DND-41 (cell line): ENCODE measurements around the gene CATSPER3.

Experiments used
- ATAC-seq: fragments of 200-7000 bp; cut with Tn5 transposase; 3 replicates; pipeline ENCODE4 v1.9.1; 2021; ENCODE audit warnings: low read depth; ENCODE audit not compliant: insufficient read depth
- DNase-seq: peaks from one replicate; pipeline ENCODE4 v3.0.0-alpha.2; 2020
- H2AFZ ChIP-seq: 2 replicates; pipeline ENCODE4 v1.6.0; 2012; ENCODE audit warnings: low read depth, low read length
- H3K27ac ChIP-seq: 2 replicates; pipeline ENCODE4 v1.5.1; 2012; ENCODE audit warnings: low read length, inconsistent platforms
- H3K27me3 ChIP-seq: fragments of 200-600 bp; sonication (generic); 2 replicates; pipeline ENCODE4 v1.6.0; 2012; ENCODE audit warnings: low read length, mild to moderate bottlenecking, inconsistent platforms; ENCODE audit not compliant: insufficient read depth, poor library complexity
- H3K36me3 ChIP-seq: 2 replicates; pipeline ENCODE4 v1.5.1; 2012; ENCODE audit warnings: low read length, inconsistent platforms; ENCODE audit not compliant: insufficient read depth
- H3K4me1 ChIP-seq: 2 replicates; pipeline ENCODE4 v1.5.1; 2012; ENCODE audit warnings: mild to moderate bottlenecking, low read length; ENCODE audit not compliant: insufficient read depth
- H3K4me2 ChIP-seq: 2 replicates; pipeline ENCODE4 v1.6.0; 2012; ENCODE audit warnings: mild to moderate bottlenecking, moderate library complexity, low read length, inconsistent platforms; ENCODE audit not compliant: insufficient read depth
- H3K4me3 ChIP-seq, 2 experiments: fragments of 200-600 bp in 1 of 2; shearing (Covaris generic) in 1 of 2; 2 replicates each; pipeline ENCODE4 v1.5.1; 2012 to 2016; ENCODE audit warnings: inconsistent platforms in 2 of 2, low read length in 2 of 2, mild to moderate bottlenecking in 2 of 2, low read depth in 1 of 2, moderate library complexity in 1 of 2
- H3K79me2 ChIP-seq: 2 replicates; pipeline ENCODE4 v1.6.0; 2012; ENCODE audit warnings: low read length, inconsistent platforms; ENCODE audit not compliant: insufficient read depth
- H3K9ac ChIP-seq: 2 replicates; pipeline ENCODE4 v1.6.0; 2012; ENCODE audit warnings: low read depth, mild to moderate bottlenecking, inconsistent platforms, low read length, moderate library complexity
- H3K9me3 ChIP-seq: 2 replicates; pipeline ENCODE4 v1.5.1; 2012; ENCODE audit warnings: low read length, moderate library complexity, mild to moderate bottlenecking, inconsistent platforms; ENCODE audit not compliant: insufficient read depth, severe bottlenecking
- H4K20me1 ChIP-seq: 2 replicates; pipeline ENCODE4 v1.6.0; 2012; ENCODE audit warnings: low read length; ENCODE audit not compliant: insufficient read depth
- CTCF ChIP-seq: IDR thresholded peaks from 2 replicates; pipeline ENCODE4 v1.5.1; 2012; ENCODE audit warnings: borderline replicate concordance, low read length, moderate library complexity, mild to moderate bottlenecking; ENCODE audit not compliant: poor library complexity, severe bottlenecking; ENCODE audit errors: extremely low read depth
- EZH2 ChIP-seq: IDR thresholded peaks from 3 replicates; pipeline ENCODE4 v1.6.1; 2012; ENCODE audit warnings: borderline replicate concordance, low read depth, mild to moderate bottlenecking, moderate library complexity, low read length, inconsistent platforms; ENCODE audit not compliant: severe bottlenecking

The CATSPER3 gene

GRCh38 chr5:135056316-135057030 lies 88.8 kb downstream of the CATSPER3 start:
- no peak overlapping the region for H2AFZ ChIP-seq
- TF ChIP-seq EZH2 (no peak), CTCF (no peak)
- no peak overlapping the region for H3K27ac ChIP-seq
- no peak overlapping the region for H3K9ac ChIP-seq
- no peaks in the 10 kb centered on the region for H3K36me3 ChIP-seq
- H3K27me3 ChIP-seq, result no peaks in the 10 kb centered on the region
- H3K4me3 ChIP-seq, result no peak overlapping the region
- H3K79me2 ChIP-seq, result no peaks in the 10 kb centered on the region
- H3K4me2 ChIP-seq, result no peak overlapping the region
- no peak for ATAC-seq
- peaks cover 6% of the 10 kb centered on the region for H3K4me1 ChIP-seq
- H4K20me1 ChIP-seq, result no peaks in the 10 kb centered on the region
- no peaks in the 10 kb centered on the region for H3K9me3 ChIP-seq
- DNase-seq, result no peak

GRCh38 chr5:135057233-135057632 lies 89.5 kb downstream of the CATSPER3 start:
- Histone ChIP-seq H3K27ac (no peak overlapping the region), H3K4me1 (peaks cover 6% of the 10 kb centered on the region), H3K9ac (no peak overlapping the region), H3K4me2 (no peak overlapping the region), H3K36me3 (no peaks in the 10 kb centered on the region), H3K27me3 (no peaks in the 10 kb centered on the region), H2AFZ (no peak overlapping the region), H3K4me3 (no peak overlapping the region), H4K20me1 (no peaks in the 10 kb centered on the region), H3K79me2 (no peaks in the 10 kb centered on the region), H3K9me3 (no peaks in the 10 kb centered on the region)
- TF ChIP-seq CTCF (no peak), EZH2 (no peak)
- ATAC-seq (no peak), DNase-seq (no peak)

GRCh38 chr5:135058331-135058732 lies 90.6 kb downstream of the CATSPER3 start:
- Histone ChIP-seq H3K9ac (no peak overlapping the region), H3K36me3 (no peaks in the 10 kb centered on the region), H3K4me2 (no peak overlapping the region), H3K27ac (no peak overlapping the region), H3K4me1 (peaks cover 2% of the 10 kb centered on the region), H3K4me3 (no peak overlapping the region), H3K27me3 (no peaks in the 10 kb centered on the region), H2AFZ (no peak overlapping the region), H3K9me3 (no peaks in the 10 kb centered on the region), H4K20me1 (no peaks in the 10 kb centered on the region), H3K79me2 (no peaks in the 10 kb centered on the region)
- DNase-seq (no peak), ATAC-seq (no peak)
- TF ChIP-seq EZH2 (no peak), CTCF (no peak)
